PC-9 (cell line): ENCODE results near the gene GAP43. TPM values are rescaled to one million over a fixed set of nuclear protein-coding genes. Genes with fewer than 3 reads are reported as not detected.

ENCODE experiments used
- BruUV-seq: library from RNA; stranded (reverse); fragments of 400-500 nt; replicated peaks from 2 replicates; lab custom pipeline; 2021; lab: Mats Ljungman, UMichigan
- CTCF ChIA-PET: fragments of 300-600 bp; sonication (Branson Sonifier 250); formaldehyde crosslinking; loops from one replicate; lab custom pipeline; 2022; ENCODE audit warnings: antibody characterized with exemption; lab: Charles Lee
- POLR2A ChIA-PET: fragments of 300-600 bp; sonication (Branson Sonifier 250); formaldehyde crosslinking; loops from one replicate; lab custom pipeline; 2022; ENCODE audit warnings: antibody characterized with exemption; ENCODE audit not compliant: unreplicated experiment; lab: Charles Lee
- DNase-seq, 2 experiments: peaks; one replicate each; pipeline versions ENCODE4 v3.0.0 to v3.0.0-alpha.2; 2015 to 2022; ENCODE audit warnings: mixed read lengths in 1 of 2
- H2AFZ ChIP-seq: fragments of 200-600 bp; sonication (generic); 2 replicates; pipeline ENCODE4 v1.8.1; 2017; ENCODE audit warnings: antibody characterized with exemption
- H3F3A ChIP-seq: fragments of 200-600 bp; sonication (generic); 2 replicates; pipeline ENCODE4 v1.8.1; 2017; ENCODE audit warnings: antibody characterized with exemption, mild to moderate bottlenecking, low read depth; ENCODE audit not compliant: insufficient read depth
- H3K27ac ChIP-seq: fragments of 200-600 bp; sonication (generic); 2 replicates; pipeline ENCODE4 v1.6.1; 2016; ENCODE audit warnings: mixed run types
- H3K27me3 ChIP-seq: fragments of 200-600 bp; sonication (generic); 2 replicates; pipeline ENCODE4 v1.6.1; 2016; ENCODE audit warnings: low read depth, mixed run types; ENCODE audit not compliant: insufficient read depth
- H3K36me3 ChIP-seq: fragments of 200-600 bp; sonication (generic); 2 replicates; pipeline ENCODE4 v1.6.1; 2016; ENCODE audit warnings: low read depth, mixed run types
- H3K4me1 ChIP-seq: fragments of 200-600 bp; sonication (generic); replicated peaks from 2 replicates; pipeline ENCODE4 v1.6.1; 2016; ENCODE audit warnings: mixed run types; ENCODE audit not compliant: insufficient read depth
- H3K4me2 ChIP-seq: fragments of 200-600 bp; sonication (generic); 2 replicates; pipeline ENCODE4 v1.6.1; 2017; ENCODE audit warnings: mixed run types
- H3K4me3 ChIP-seq: fragments of 200-600 bp; sonication (generic); 2 replicates; pipeline ENCODE4 v1.6.1; 2016; ENCODE audit warnings: mixed run types
- H3K79me2 ChIP-seq: fragments of 200-600 bp; sonication (generic); 2 replicates; pipeline ENCODE4 v1.6.1; 2017; ENCODE audit warnings: low read depth, mixed run types
- H3K9me2 ChIP-seq: fragments of 200-600 bp; sonication (generic); 2 replicates; pipeline ENCODE4 v1.8.1; 2017; ENCODE audit warnings: mild to moderate bottlenecking; ENCODE audit not compliant: insufficient read depth
- H3K9me3 ChIP-seq: fragments of 200-600 bp; sonication (generic); 2 replicates; pipeline ENCODE4 v1.8.1; 2016; ENCODE audit warnings: low read depth; ENCODE audit not compliant: insufficient read depth
- H4K20me1 ChIP-seq: fragments of 200-600 bp; sonication (generic); 2 replicates; pipeline ENCODE4 v1.8.1; 2017; ENCODE audit not compliant: insufficient read depth
- EZH2 ChIP-seq: fragments of 200-600 bp; sonication (generic); IDR thresholded peaks from 2 replicates; pipeline ENCODE4 v1.8.0; 2017; ENCODE audit warnings: antibody characterized with exemption, low read depth
- intact Hi-C: fragments of 100-400 bp; cut with micrococcal nuclease; formaldehyde crosslinking; loops from one replicate; pipeline ENCODE4 v1.10.0; 2022; ENCODE audit not compliant: unreplicated experiment
- total RNA-seq: library from RNA; stranded (reverse); gene quantifications from 2 replicates; pipeline ENCODE4 v1.2.3, GENCODE V29; 2021
- TF ChIP-seq, protein P1 (sequence below): fragments of 200-600 bp; sonication (generic); conservative IDR thresholded peaks from 2 replicates; pipeline ENCODE4 v1.6.1; 2017; ENCODE audit warnings: mixed run types, antibody characterized with exemption, mild to moderate bottlenecking, moderate library complexity

GAP43 gene
- total RNA-seq, 1 experiment from 2014 or later, result not detected

DNA sequence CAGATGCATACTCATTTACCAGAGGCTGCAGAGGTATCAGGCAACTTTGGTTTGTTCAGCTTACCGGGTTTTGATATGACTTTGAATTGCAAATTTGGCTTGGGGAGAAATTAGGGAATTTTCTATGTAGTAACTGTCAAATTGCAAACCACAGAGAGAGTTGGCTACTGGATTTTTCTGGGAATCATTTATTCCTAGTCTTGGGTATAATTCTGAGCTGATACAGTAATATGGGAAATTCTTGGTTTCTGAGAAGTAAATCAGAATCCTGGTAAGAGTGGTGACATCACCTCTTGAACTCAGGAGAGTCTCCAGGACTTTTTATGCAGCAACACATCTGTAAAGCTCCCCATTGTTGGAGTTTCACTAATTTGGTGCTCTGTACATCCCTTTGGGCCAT lies 39.0 kb downstream of the GAP43 start:
- no peak overlapping the region for H3K4me2 ChIP-seq
- no peak for TF ChIP-seq EZH2
- TF ChIP-seq, protein P1, sequence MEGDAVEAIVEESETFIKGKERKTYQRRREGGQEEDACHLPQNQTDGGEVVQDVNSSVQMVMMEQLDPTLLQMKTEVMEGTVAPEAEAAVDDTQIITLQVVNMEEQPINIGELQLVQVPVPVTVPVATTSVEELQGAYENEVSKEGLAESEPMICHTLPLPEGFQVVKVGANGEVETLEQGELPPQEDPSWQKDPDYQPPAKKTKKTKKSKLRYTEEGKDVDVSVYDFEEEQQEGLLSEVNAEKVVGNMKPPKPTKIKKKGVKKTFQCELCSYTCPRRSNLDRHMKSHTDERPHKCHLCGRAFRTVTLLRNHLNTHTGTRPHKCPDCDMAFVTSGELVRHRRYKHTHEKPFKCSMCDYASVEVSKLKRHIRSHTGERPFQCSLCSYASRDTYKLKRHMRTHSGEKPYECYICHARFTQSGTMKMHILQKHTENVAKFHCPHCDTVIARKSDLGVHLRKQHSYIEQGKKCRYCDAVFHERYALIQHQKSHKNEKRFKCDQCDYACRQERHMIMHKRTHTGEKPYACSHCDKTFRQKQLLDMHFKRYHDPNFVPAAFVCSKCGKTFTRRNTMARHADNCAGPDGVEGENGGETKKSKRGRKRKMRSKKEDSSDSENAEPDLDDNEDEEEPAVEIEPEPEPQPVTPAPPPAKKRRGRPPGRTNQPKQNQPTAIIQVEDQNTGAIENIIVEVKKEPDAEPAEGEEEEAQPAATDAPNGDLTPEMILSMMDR, result no peak
- H3K4me1 ChIP-seq, result peaks cover 6% of the 10 kb centered on the region; the same call in 1 of the 2 replicates
- H3K27me3 ChIP-seq, result no peaks in the 10 kb centered on the region
- no peak for DNase-seq
- no peaks in the 10 kb centered on the region for H3K9me2 ChIP-seq
- no peaks in the 10 kb centered on the region for H4K20me1 ChIP-seq
- no peak overlapping the region for H3K4me3 ChIP-seq
- H3K36me3 ChIP-seq, result no peaks in the 10 kb centered on the region
- POLR2A ChIA-PET, result no interaction called here
- H3K79me2 ChIP-seq, result no peaks in the 10 kb centered on the region
- CTCF ChIA-PET, result no interaction called here
- no peak overlapping the region for H3K27ac ChIP-seq
- no peaks in the 10 kb centered on the region for H3F3A ChIP-seq
- intact Hi-C loops, result no loop called here
- no peaks in the 10 kb centered on the region for H3K9me3 ChIP-seq
- no peak overlapping the region for H2AFZ ChIP-seq
- BruUV-seq, result no TSS peak

DNA sequence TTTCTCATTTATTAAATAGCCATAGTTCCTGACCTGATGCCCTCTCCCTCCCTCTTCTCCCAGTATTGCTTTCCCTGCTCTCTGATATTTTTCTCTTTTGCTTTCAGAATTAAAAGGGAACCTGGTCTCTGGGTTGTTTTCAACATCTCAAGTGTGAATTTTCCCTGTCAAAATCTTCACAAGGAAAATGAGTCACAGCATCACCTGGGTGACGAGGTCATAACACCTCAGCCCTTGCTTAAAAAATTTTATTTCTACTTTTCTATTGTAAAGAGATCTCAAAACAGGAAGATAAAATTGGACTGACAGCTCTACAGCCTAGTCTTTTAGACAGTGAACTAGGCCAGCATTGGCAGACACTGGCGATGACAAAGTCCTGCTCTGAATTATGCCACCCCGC lies 40.1 kb downstream of the GAP43 start:
- no peaks in the 10 kb centered on the region for H3K79me2 ChIP-seq
- DNase-seq, result no peak
- ChIA-PET POLR2A (no interaction called here), CTCF (no interaction called here)
- H4K20me1 ChIP-seq, result no peaks in the 10 kb centered on the region
- no peak overlapping the region for H2AFZ ChIP-seq
- no peak overlapping the region for H3K4me3 ChIP-seq
- no peaks in the 10 kb centered on the region for H3K9me2 ChIP-seq
- no TSS peak for BruUV-seq
- intact Hi-C loops, result no loop called here
- no peaks in the 10 kb centered on the region for H3K4me1 ChIP-seq
- TF ChIP-seq, protein P1, result no peak
- no peak for TF ChIP-seq EZH2
- H3F3A ChIP-seq, result no peaks in the 10 kb centered on the region
- no peak overlapping the region for H3K4me2 ChIP-seq
- no peaks in the 10 kb centered on the region for H3K9me3 ChIP-seq
- H3K27me3 ChIP-seq, result no peaks in the 10 kb centered on the region
- H3K36me3 ChIP-seq, result no peaks in the 10 kb centered on the region
- no peak overlapping the region for H3K27ac ChIP-seq

DNA sequence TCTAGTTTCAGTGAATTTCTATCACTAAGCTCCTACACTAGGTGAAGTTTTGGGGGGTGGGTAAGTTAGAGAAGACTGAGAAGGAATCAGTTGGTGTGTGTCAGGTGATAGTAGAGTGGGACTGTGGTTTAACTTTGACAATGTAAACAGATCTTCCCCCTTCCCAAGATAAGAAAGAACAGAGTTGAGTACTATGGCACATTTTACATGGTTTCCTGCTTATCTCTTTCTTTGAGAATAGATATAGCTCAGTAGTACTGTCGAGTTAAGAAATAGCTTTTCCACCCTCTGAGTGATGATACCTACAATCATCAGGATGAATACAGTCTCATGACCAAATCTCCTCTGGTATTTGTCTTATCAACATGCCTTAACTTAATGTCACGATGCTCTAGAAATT lies 42.8 kb downstream of the GAP43 start:
- BruUV-seq, result no TSS peak
- DNase-seq, result no peak
- H2AFZ ChIP-seq, result no peak overlapping the region
- H3K4me1 ChIP-seq, result no peaks in the 10 kb centered on the region
- H3K9me2 ChIP-seq, result no peaks in the 10 kb centered on the region
- TF ChIP-seq EZH2, result no peak
- TF ChIP-seq, protein P1, result no peak
- H3K4me3 ChIP-seq, result no peak overlapping the region
- H3K9me3 ChIP-seq, result no peaks in the 10 kb centered on the region
- H3K27ac ChIP-seq, result no peak overlapping the region
- H3K4me2 ChIP-seq, result no peak overlapping the region
- H4K20me1 ChIP-seq, result no peaks in the 10 kb centered on the region
- H3K27me3 ChIP-seq, result no peaks in the 10 kb centered on the region
- H3K79me2 ChIP-seq, result no peaks in the 10 kb centered on the region
- intact Hi-C loops, result no loop called here
- CTCF ChIA-PET, result no interaction called here
- H3F3A ChIP-seq, result no peaks in the 10 kb centered on the region
- POLR2A ChIA-PET, result no interaction called here
- H3K36me3 ChIP-seq, result no peaks in the 10 kb centered on the region
